Activated T-cell treated with anti-CD3 and anti-CD28 coated beads, Interleukin-2, amount 50 U/mL, for 24 hours (primary cell): ENCODE measurements around the gene NPAS1.

Experiments
- DNase-seq: peaks from one replicate; pipeline ENCODE4 v3.0.0-alpha.2; 2020
- H3K27ac Mint-ChIP-seq: 2 replicates; pipeline ENCODE4 v1.8.0; 2020; ENCODE audit warnings: mild to moderate bottlenecking, mixed read lengths
- H3K27me3 Mint-ChIP-seq: 2 replicates; pipeline ENCODE4 v1.8.0; 2020; ENCODE audit warnings: mixed read lengths
- H3K36me3 Mint-ChIP-seq: 2 replicates; pipeline ENCODE4 v1.8.0; 2020; ENCODE audit warnings: low read depth, mixed read lengths
- H3K4me1 Mint-ChIP-seq: 2 replicates; pipeline ENCODE4 v1.8.0; 2020; ENCODE audit warnings: low read depth, mixed read lengths
- H3K4me3 Mint-ChIP-seq: 2 replicates; pipeline ENCODE4 v1.8.0; 2020; ENCODE audit warnings: mild to moderate bottlenecking, moderate library complexity, mixed read lengths
- H3K9me3 Mint-ChIP-seq: 2 replicates; pipeline ENCODE4 v1.8.0; 2020; ENCODE audit warnings: mixed read lengths

NPAS1 gene

GRCh38 chr19:46983097-46983496, 36.5 kb upstream of the NPAS1 start:
- H3K4me3 Mint-ChIP-seq = no peak overlapping the region
- no peaks in the 10 kb centered on the region for H3K27me3 Mint-ChIP-seq
- DNase-seq = no peak
- peaks cover 21% of the 10 kb centered on the region for H3K4me1 Mint-ChIP-seq
- H3K9me3 Mint-ChIP-seq = no peaks in the 10 kb centered on the region
- peaks cover 9% of the 10 kb centered on the region for H3K36me3 Mint-ChIP-seq
- H3K27ac Mint-ChIP-seq = no peak overlapping the region

- Mint-ChIP-seq H3K4me3 (no peak overlapping the region), H3K4me1 (peaks cover 19% of the 10 kb centered on the region), H3K27me3 (no peaks in the 10 kb centered on the region), H3K36me3 (peaks cover 20% of the 10 kb centered on the region), H3K27ac (peak overlapping the region; percentile 16), H3K9me3 (no peaks in the 10 kb centered on the region)
- DNase-seq = no peak
Measured at GRCh38 chr19:46984077-46985010, 35.3 kb upstream of the NPAS1 start.

DNA sequence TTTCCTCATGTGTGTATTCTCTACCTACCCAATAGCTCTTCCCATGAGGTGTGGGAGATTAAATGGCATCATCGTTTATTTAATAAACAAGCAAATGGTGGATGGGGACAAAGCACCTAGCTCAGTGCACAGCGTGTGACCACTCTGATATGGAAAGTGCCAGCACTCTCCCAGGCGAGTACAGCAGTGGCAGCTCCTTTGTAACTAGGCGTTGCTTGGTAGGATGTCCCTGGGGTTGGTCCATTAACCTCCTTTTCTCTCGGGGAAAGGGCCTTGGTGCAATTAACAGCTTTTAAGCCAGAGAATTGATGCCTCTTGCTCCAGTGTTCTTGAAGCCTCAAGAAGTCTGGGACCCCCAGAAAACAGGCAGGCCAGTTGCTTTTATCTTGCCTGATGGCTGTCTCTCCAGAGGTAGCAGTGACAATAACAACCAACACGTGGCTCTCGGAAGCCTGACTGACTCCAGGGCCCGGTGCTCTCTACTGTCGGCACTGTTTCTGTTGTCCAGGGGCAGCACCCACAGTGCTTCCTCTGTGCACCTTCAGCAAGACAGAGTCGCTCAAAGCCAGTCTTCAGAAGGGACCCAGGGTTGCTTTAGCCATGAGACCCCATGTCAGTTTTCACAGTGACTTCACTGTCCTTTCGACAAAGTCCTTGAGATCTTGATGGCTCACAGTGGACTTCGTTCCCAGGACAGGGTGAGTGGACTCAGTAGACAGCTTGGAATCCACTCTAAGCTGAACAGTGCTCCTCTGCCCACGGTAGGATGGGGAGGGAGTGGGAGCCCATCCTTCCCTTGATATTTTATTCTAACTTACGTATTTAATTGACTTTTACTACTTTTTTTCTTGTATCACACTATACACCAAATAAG, 33.9 kb upstream of the NPAS1 start:
- peaks cover 8% of the 10 kb centered on the region for H3K4me1 Mint-ChIP-seq
- H3K4me3 Mint-ChIP-seq = no peak overlapping the region
- peaks cover 27% of the 10 kb centered on the region for H3K36me3 Mint-ChIP-seq
- no peak for DNase-seq
- peak overlapping the region; percentile 57 for H3K27ac Mint-ChIP-seq
- H3K9me3 Mint-ChIP-seq = no peaks in the 10 kb centered on the region
- no peaks in the 10 kb centered on the region for H3K27me3 Mint-ChIP-seq

GRCh38 chr19:46988614-46989230, 30.9 kb upstream of the NPAS1 start:
- H3K27me3 Mint-ChIP-seq = no peaks in the 10 kb centered on the region
- H3K27ac Mint-ChIP-seq = peak overlapping the region; percentile 12
- no peak overlapping the region for H3K4me3 Mint-ChIP-seq
- H3K4me1 Mint-ChIP-seq = peaks cover 10% of the 10 kb centered on the region
- no peak for DNase-seq
- H3K9me3 Mint-ChIP-seq = no peaks in the 10 kb centered on the region
- peaks cover 48% of the 10 kb centered on the region for H3K36me3 Mint-ChIP-seq

GRCh38 chr19:46990991-46991676, 28.5 kb upstream of the NPAS1 start:
- H3K27ac Mint-ChIP-seq = peak overlapping the region; percentile 50
- no peak overlapping the region for H3K4me3 Mint-ChIP-seq
- peaks cover 50% of the 10 kb centered on the region for H3K36me3 Mint-ChIP-seq

GRCh38 chr19:46992699-46993535, 26.7 kb upstream of the NPAS1 start:
- peaks cover 10% of the 10 kb centered on the region for H3K4me1 Mint-ChIP-seq
- no peak for DNase-seq
- no peak overlapping the region for H3K4me3 Mint-ChIP-seq
- H3K27me3 Mint-ChIP-seq = no peaks in the 10 kb centered on the region
- H3K36me3 Mint-ChIP-seq = peaks cover 61% of the 10 kb centered on the region
- no peaks in the 10 kb centered on the region for H3K9me3 Mint-ChIP-seq
- H3K27ac Mint-ChIP-seq = no peak overlapping the region

More at GRCh38 chr19:46990991-46991676, 28.5 kb upstream of the NPAS1 start:
- DNase-seq = peak; percentile 73
- Mint-ChIP-seq H3K27me3 (no peaks in the 10 kb centered on the region), H3K4me1 (peaks cover 10% of the 10 kb centered on the region), H3K9me3 (no peaks in the 10 kb centered on the region)

GRCh38 chr19:46993622-46994021, 26.0 kb upstream of the NPAS1 start:
- Mint-ChIP-seq H3K4me1 (peaks cover 10% of the 10 kb centered on the region), H3K27me3 (no peaks in the 10 kb centered on the region), H3K36me3 (peaks cover 60% of the 10 kb centered on the region), H3K27ac (no peak overlapping the region), H3K4me3 (no peak overlapping the region), H3K9me3 (no peaks in the 10 kb centered on the region)
- no peak for DNase-seq

- peaks cover 61% of the 10 kb centered on the region for H3K36me3 Mint-ChIP-seq
Measured at GRCh38 chr19:46994141-46994686, 25.4 kb upstream of the NPAS1 start.

GRCh38 chr19:46995492-46995891, 24.1 kb upstream of the NPAS1 start:
- Mint-ChIP-seq H3K4me3 (no peak overlapping the region), H3K9me3 (no peaks in the 10 kb centered on the region), H3K27me3 (no peaks in the 10 kb centered on the region), H3K4me1 (peaks cover 10% of the 10 kb centered on the region), H3K36me3 (peaks cover 63% of the 10 kb centered on the region), H3K27ac (no peak overlapping the region)
- DNase-seq = no peak

More at GRCh38 chr19:46994141-46994686, 25.4 kb upstream of the NPAS1 start:
- Mint-ChIP-seq H3K4me1 (peaks cover 10% of the 10 kb centered on the region), H3K27ac (no peak overlapping the region), H3K4me3 (no peak overlapping the region), H3K9me3 (no peaks in the 10 kb centered on the region), H3K27me3 (no peaks in the 10 kb centered on the region)
- DNase-seq = no peak

- Mint-ChIP-seq H3K9me3 (no peaks in the 10 kb centered on the region), H3K27me3 (peaks cover 7% of the 10 kb centered on the region), H3K36me3 (peaks cover 53% of the 10 kb centered on the region), H3K4me3 (no peak overlapping the region), H3K27ac (no peak overlapping the region), H3K4me1 (peaks cover 4% of the 10 kb centered on the region)
- no peak for DNase-seq
Measured at GRCh38 chr19:46998445-46999125, 21.1 kb upstream of the NPAS1 start.

GRCh38 chr19:46999377-46999776, 20.3 kb upstream of the NPAS1 start:
- peaks cover 12% of the 10 kb centered on the region for H3K27me3 Mint-ChIP-seq
- no peak overlapping the region for H3K4me3 Mint-ChIP-seq
- peaks cover 6% of the 10 kb centered on the region for H3K4me1 Mint-ChIP-seq
- H3K36me3 Mint-ChIP-seq = peaks cover 50% of the 10 kb centered on the region
- DNase-seq = no peak
- no peak overlapping the region for H3K27ac Mint-ChIP-seq
- H3K9me3 Mint-ChIP-seq = no peaks in the 10 kb centered on the region

GRCh38 chr19:46999878-47000277, 19.8 kb upstream of the NPAS1 start:
- peaks cover 6% of the 10 kb centered on the region for H3K4me1 Mint-ChIP-seq
- H3K27ac Mint-ChIP-seq = no peak overlapping the region
- DNase-seq = no peak
- no peak overlapping the region for H3K4me3 Mint-ChIP-seq
- H3K27me3 Mint-ChIP-seq = peaks cover 12% of the 10 kb centered on the region
- H3K9me3 Mint-ChIP-seq = no peaks in the 10 kb centered on the region
- peaks cover 50% of the 10 kb centered on the region for H3K36me3 Mint-ChIP-seq

DNA sequence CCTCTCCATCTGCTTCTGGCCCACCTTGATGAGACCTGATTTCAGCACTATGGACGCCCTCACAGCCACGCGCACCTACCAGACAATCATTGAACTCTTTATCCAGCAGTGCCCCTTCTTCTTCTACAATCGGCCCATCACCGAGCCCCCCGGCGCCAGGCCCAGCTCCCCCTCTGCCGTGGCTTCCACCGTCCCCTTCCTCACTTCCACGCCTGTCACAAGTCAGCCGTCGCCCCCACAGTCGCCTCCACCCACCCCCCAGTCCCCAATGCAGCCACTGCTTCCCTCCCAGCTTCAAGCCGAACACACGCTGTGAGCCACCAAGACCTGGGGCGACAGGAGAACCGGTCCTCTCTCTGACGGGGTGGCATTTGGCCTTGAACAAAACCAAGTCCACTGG, 19.3 kb upstream of the NPAS1 start:
- Mint-ChIP-seq H3K27ac (no peak overlapping the region), H3K4me1 (peaks cover 6% of the 10 kb centered on the region), H3K36me3 (peaks cover 50% of the 10 kb centered on the region), H3K9me3 (no peaks in the 10 kb centered on the region), H3K27me3 (peaks cover 12% of the 10 kb centered on the region), H3K4me3 (no peak overlapping the region)
- no peak for DNase-seq
